GM19468 (cell line): ENCODE measurements around the gene ACOXL.
"Not testable (repeated sequence)": the region's sequence is repeated elsewhere in the genome, so short reads cannot be mapped to it uniquely, and the experiment has no call there.

Source experiments
- ATAC-seq: cut with Tn5 transposase; IDR thresholded peaks from one replicate; pipeline ENCODE4 v1.9.1; 2021; ENCODE audit warnings: mild to moderate bottlenecking, moderate library complexity, moderate number of reproducible peaks; ENCODE audit not compliant: unreplicated experiment; ENCODE audit errors: extremely low read depth

Gene ACOXL

GRCh38 chr2:110848071-110848470 lies 115.7 kb downstream of the ACOXL start:
- ATAC-seq: no peak

- ATAC-seq: no peak
Observed at GRCh38 chr2:110848519-110849030, 116.2 kb downstream of the ACOXL start.

GRCh38 chr2:110851531-110851930 lies 119.2 kb downstream of the ACOXL start:
- ATAC-seq: no peak

GRCh38 chr2:110852051-110852450 lies 119.7 kb downstream of the ACOXL start:
- ATAC-seq: no peak

- ATAC-seq: no peak
Observed at GRCh38 chr2:110852541-110853263, 120.3 kb downstream of the ACOXL start.

- no peak for ATAC-seq
Observed at GRCh38 chr2:110853516-110853915, 121.1 kb downstream of the ACOXL start.

DNA sequence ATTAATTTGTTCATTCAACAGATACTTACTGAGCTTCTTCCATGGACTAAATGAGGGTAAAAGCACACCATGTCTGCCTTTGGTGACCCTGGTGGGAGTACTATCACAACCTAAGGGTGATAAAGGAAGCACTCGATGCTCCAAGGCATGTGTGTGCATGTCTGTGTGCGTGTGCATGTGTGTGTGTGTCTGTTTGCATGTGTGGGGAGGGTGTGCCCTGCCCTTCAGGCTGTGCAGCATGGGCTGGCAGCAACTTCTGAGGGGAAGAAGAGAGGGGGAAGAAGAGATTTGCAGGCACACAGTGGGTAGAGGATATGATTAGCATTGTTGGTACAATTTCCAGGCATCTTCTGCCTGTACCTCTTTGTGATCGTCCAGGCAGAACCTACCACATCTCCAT lies 121.6 kb downstream of the ACOXL start:
- no peak for ATAC-seq

GRCh38 chr2:110854355-110855081 lies 122.1 kb downstream of the ACOXL start:
- ATAC-seq: no peak

DNA sequence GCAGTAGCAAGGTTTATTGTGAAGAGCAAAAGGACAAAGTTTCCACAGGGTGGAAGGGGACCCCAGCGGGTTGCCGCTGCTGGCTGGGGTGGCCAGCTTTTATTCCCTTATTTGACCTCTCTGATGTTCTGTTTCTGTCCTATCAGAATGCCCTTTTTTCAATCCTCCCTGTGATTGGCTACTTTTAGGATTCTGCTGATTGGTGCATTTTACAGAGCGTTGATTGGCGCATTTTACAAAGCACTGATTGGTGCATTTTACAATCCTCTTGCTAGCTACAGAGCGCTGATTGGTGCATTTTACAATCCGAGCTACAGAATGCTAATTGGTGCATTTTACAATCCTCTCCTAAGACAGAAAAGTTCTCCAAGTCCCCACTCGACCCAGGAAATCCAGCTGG lies 123.5 kb downstream of the ACOXL start:
- ATAC-seq: not testable (repeated sequence)

GRCh38 chr2:110858135-110858725 lies 125.9 kb downstream of the ACOXL start:
- ATAC-seq: no peak

GRCh38 chr2:110858993-110859701 lies 126.8 kb downstream of the ACOXL start:
- ATAC-seq: no peak

- no peak for ATAC-seq
Observed at GRCh38 chr2:110860630-110861029, 128.3 kb downstream of the ACOXL start.

GRCh38 chr2:110861616-110862260 lies 129.4 kb downstream of the ACOXL start:
- ATAC-seq: no peak

DNA sequence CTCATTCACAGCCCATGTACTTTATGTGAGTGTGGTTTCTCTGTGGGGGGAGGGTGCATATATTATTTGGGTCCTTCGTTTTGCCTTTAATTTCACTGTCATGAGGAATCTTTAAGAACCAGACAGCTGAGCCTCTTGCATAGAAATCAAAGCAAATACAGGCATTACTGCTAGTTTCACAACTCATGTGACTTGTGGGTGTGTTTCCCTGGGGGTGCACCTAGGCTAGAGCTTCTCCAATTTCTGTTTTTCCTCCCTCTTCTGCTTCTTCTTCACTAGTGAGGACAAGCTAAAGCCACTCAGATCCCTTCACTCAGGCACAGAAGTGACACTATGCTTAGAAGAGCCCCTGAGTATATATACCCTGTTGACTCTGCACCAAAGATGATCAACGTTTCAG lies 131.4 kb downstream of the ACOXL start:
- no peak for ATAC-seq

GRCh38 chr2:110864176-110864575 lies 131.8 kb downstream of the ACOXL start:
- no peak for ATAC-seq

DNA sequence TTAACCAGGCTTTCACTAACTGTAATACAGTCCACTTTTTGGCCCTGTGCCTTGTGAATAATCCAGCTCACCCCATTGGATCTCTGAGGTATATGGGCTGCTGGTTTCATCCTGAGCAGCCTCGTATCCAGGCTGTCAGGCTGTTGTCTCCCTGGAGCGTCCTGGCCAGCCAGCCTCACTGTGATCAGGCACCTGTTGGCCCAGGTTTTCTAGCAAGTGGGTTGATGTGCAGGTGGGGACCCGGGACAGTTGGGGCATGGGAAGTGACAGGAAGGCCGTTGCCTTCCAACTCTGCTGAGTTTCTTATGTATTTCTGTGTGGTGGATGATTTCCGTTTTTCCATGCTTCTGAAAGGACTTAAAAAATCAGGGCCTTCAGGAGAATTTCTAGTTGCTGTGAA lies 132.4 kb downstream of the ACOXL start:
- ATAC-seq: no peak

DNA sequence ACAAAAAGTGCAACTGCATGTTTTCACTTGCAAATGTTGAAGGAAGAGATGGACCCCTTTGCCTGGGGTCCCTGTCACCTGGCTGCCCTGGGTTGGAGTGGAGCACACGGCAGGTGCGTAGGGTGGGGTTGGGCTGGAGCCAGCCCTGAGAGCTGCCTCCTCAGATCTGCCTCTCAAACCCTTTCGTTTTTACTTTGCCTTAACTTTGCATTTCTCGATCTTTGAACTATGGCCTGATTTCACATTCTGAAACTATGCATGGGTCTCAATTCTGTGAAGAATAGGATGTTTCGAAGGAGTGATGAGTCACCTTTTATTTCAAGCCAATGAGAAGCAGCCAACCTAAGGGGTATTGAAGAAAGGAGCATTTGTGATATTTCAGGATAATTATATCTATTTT lies 132.8 kb downstream of the ACOXL start:
- ATAC-seq: peak; percentile 76

DNA sequence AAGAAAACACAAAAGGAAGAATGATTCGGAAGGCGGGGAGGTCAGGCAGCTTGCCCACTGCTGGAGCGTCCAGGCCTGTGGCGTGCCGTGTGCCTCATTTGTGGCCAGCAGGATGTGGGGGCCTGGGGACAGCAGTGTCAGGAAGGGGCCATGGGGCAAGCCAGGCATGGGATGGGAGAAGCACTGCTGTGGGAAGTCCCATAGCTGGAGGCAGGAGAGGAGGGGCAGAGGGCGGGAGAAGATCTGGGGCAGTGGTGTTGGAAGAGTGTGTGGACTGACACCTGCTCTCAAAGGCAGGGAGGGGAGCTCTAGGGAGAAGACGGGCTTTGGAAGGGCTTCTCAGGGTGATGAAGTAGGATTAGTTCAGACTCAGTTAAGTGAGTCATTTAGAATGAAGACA lies 133.7 kb downstream of the ACOXL start:
- no peak for ATAC-seq

DNA sequence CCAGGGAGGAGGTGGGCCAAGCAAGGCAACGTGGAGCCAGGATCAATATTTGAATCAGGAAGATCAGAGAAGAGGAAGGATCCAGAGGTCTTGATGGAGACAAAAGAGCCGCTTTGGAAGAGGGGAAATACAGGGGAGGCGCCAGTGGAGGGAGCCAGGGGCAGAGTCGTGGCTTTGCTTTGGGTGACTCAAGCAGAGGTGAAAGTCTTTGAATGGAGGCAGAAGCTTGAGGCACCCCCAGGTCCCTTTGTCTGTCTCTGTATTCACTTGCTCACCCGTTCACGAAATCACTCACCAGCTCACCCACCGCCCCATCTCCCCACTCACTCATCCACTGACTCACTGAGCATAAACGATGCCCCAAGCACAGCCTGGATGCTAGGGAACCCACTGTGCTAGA lies 134.1 kb downstream of the ACOXL start:
- no peak for ATAC-seq

DNA sequence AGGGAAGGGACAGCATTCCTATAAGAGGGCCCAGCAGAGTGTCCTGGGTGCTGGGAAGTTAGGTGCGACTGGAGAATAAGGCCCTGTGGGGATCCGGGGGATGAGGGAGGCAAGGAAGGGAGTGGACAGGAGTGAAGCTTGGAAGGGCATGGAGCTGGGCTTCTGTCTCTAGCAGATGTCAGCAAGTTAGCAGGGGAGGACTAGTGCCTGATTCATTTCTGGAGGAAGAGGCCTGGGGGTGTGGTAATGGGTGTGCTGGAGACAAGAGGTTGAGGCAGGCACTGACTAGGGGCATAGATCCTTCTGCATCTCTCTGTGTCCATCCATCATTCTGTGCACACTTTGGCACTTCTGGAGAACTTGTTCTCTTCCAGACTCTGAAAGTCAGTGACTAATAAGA lies 134.7 kb downstream of the ACOXL start:
- ATAC-seq: no peak
